GM06990 (cell line): ENCODE measurements around the gene PRKCZ.

ENCODE experiments used
- DNase-seq: peaks from one replicate; pipeline ENCODE4 v3.0.0-alpha.2; 2011; ENCODE audit not compliant: insufficient read length; ENCODE audit errors: extremely low read depth
- H3K27me3 ChIP-seq: replicated peaks from 2 replicates; pipeline ENCODE4 v1.6.0; 2011; ENCODE audit warnings: low read length; ENCODE audit not compliant: control insufficient read depth, insufficient read depth
- H3K36me3 ChIP-seq: 2 replicates; pipeline ENCODE4 v1.5.1; 2011; ENCODE audit warnings: low read length; ENCODE audit not compliant: control insufficient read depth, insufficient read depth
- H3K4me3 ChIP-seq: replicated peaks from 2 replicates; pipeline ENCODE4 v1.5.1; 2011; ENCODE audit warnings: low read depth, mild to moderate bottlenecking, control low read depth, low read length
- CTCF ChIP-seq: IDR thresholded peaks from 2 replicates; pipeline ENCODE4 v1.5.1; 2011; ENCODE audit warnings: low read length, control low read depth, mild to moderate bottlenecking, inconsistent platforms; ENCODE audit not compliant: insufficient read depth, poor library complexity, severe bottlenecking

Gene PRKCZ

GRCh38 chr1:2107586-2108212 lies 57.5 kb downstream of the PRKCZ start:
- Histone ChIP-seq H3K36me3 (no peaks in the 10 kb centered on the region), H3K4me3 (no peak overlapping the region), H3K27me3 (no peaks in the 10 kb centered on the region)
- no peak for DNase-seq
- no peak for TF ChIP-seq CTCF

GRCh38 chr1:2108213-2108876 lies 58.1 kb downstream of the PRKCZ start:
- DNase-seq = no peak
- H3K4me3 ChIP-seq = no peak overlapping the region
- no peaks in the 10 kb centered on the region for H3K36me3 ChIP-seq
- peak; percentile 34 for TF ChIP-seq CTCF
- no peaks in the 10 kb centered on the region for H3K27me3 ChIP-seq

- no peak for DNase-seq
- Histone ChIP-seq H3K4me3 (no peak overlapping the region), H3K27me3 (no peaks in the 10 kb centered on the region), H3K36me3 (no peaks in the 10 kb centered on the region)
- TF ChIP-seq CTCF = no peak
Measured at GRCh38 chr1:2108877-2109580, 58.8 kb downstream of the PRKCZ start.

GRCh38 chr1:2109581-2110021 lies 59.4 kb downstream of the PRKCZ start:
- no peak overlapping the region for H3K4me3 ChIP-seq
- H3K36me3 ChIP-seq = no peaks in the 10 kb centered on the region
- no peak for DNase-seq
- no peak for TF ChIP-seq CTCF
- no peaks in the 10 kb centered on the region for H3K27me3 ChIP-seq

GRCh38 chr1:2110191-2110737 lies 60.1 kb downstream of the PRKCZ start:
- DNase-seq = no peak
- TF ChIP-seq CTCF = no peak
- Histone ChIP-seq H3K36me3 (no peaks in the 10 kb centered on the region), H3K27me3 (no peaks in the 10 kb centered on the region), H3K4me3 (no peak overlapping the region)
